ENCODE results near the gene COASY.
"Not testable (repeated sequence)": the region's sequence is repeated elsewhere in the genome, so short reads cannot be mapped to it uniquely, and the experiment has no call there.

Gene COASY

GRCh38 chr17:42548993-42549755 lies 12.8 kb upstream of the COASY start:
- Mint-ChIP-seq H3K9me3 (no peaks in the 10 kb centered on the region), H3K4me3 (peak overlapping the region; percentile 31 to 38), H3K27me3 (no peaks in the 10 kb centered on the region), H3K36me3 (ENCODE audit: insufficient read depth) (peaks cover 3% of the 10 kb centered on the region), H3K4me1 (ENCODE audit: low read depth in 2 of 2) (peaks cover 22 to 26% of the 10 kb centered on the region in 2 donors), H3K27ac (peak overlapping the region in 1 of 2 donors; percentile 38)
- DNase-seq: no peak
- ATAC-seq (replicated peaks): no peak

DNA sequence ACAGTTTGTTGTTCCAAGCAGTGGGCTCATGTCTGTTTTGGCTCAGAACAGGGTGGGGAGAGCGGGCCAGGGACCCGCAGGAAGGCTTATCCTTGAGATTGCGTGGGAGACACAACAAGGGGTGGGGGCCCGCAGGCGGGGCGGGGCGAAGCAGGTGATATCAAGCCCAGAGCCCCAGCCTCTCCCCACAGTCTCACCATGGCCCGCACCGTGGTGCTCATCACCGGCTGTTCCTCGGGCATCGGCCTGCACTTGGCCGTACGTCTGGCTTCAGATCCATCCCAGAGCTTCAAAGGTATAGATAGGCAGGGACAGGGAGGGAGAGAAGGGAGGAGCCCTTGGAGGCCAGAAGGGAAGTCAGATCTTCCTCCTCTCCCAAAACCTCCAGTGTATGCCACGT lies 9.2 kb upstream of the COASY start, which contains the start of gene HSD17B1:
TSS of gene HSD17B1 (plus strand) at position 188 of the 400 bp plus-strand sequence. CDS start at position 199, 11 bp downstream.
- not testable (repeated sequence) for H3K27me3 Mint-ChIP-seq; H3K36me3 Mint-ChIP-seq (ENCODE audit: insufficient read depth); DNase-seq; ATAC-seq (replicated peaks); H3K9me3 Mint-ChIP-seq
- H3K4me3 Mint-ChIP-seq: peak within 1 kb of the TSS; percentile 89 to 91
- H3K27ac Mint-ChIP-seq: peak within 1 kb of the TSS; percentile 92 to 93
- H3K4me1 Mint-ChIP-seq (ENCODE audit: low read depth in 2 of 2): peaks cover 26 to 31% of the 10 kb centered on the region in 2 donors

- Mint-ChIP-seq H3K4me1 (ENCODE audit: low read depth in 2 of 2) (peaks cover 25 to 31% of the 10 kb centered on the region in 2 donors), H3K4me3 (peak overlapping the region; percentile 89 to 91), H3K27me3 (no peaks in the 10 kb centered on the region), H3K9me3 (no peaks in the 10 kb centered on the region), H3K27ac (peak overlapping the region; percentile 91 to 93), H3K36me3 (ENCODE audit: insufficient read depth) (no peaks in the 10 kb centered on the region)
- ATAC-seq (replicated peaks) (no peak), DNase-seq (no peak)
These were observed 8.7 kb upstream of the COASY start for GRCh38 chr17:42553161-42553818.

GRCh38 chr17:42553866-42554249 lies 8.1 kb upstream of the COASY start:
- H3K4me3 Mint-ChIP-seq: peak overlapping the region; percentile 89 to 91
- H3K4me1 Mint-ChIP-seq (ENCODE audit: low read depth in 2 of 2): peaks cover 24 to 31% of the 10 kb centered on the region in 2 donors
- peak overlapping the region; percentile 92 to 93 for H3K27ac Mint-ChIP-seq
- H3K36me3 Mint-ChIP-seq (ENCODE audit: insufficient read depth): no peaks in the 10 kb centered on the region
- no peaks in the 10 kb centered on the region for H3K9me3 Mint-ChIP-seq
- ATAC-seq (replicated peaks) (peak; percentile 11), DNase-seq (no peak)
- no peaks in the 10 kb centered on the region for H3K27me3 Mint-ChIP-seq

DNA sequence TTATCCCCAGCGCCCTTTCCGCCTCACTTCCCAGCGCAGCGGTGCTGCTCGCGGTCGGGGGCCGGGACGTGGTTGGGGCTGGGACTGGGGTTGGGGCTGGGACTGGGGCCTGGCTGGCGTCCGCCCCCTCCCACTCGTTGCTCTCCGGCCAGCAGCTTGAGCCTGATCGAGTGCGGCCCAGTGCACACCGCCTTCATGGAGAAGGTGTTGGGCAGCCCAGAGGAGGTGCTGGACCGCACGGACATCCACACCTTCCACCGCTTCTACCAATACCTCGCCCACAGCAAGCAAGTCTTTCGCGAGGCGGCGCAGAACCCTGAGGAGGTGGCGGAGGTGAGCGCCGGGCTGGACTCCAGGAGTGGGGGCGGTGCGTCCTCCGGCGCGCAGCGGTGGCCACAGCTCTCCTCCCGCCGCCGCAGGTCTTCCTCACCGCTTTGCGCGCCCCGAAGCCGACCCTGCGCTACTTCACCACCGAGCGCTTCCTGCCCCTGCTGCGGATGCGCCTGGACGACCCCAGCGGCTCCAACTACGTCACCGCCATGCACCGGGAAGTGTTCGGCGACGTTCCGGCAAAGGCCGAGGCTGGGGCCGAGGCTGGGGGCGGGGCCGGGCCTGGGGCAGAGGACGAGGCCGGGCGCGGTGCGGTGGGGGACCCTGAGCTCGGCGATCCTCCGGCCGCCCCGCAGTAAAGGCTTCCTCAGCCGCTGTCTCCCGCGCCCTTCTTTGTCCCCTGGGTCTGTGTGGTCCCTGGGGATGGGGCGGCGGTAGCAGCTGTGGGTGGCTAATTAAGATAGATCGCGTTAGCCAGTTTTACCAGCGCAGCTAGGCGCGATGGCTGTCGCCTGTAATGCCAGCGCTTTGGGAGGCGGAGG lies 7.5 kb upstream of the COASY start:
- no peaks in the 10 kb centered on the region for H3K36me3 Mint-ChIP-seq (ENCODE audit: insufficient read depth)
- H3K4me3 Mint-ChIP-seq: peak overlapping the region; percentile 89 to 91
- DNase-seq (peak; percentile 66 to 68 (median 67)), ATAC-seq (replicated peaks) (peak; percentile 90)
- no peaks in the 10 kb centered on the region for H3K9me3 Mint-ChIP-seq
- no peaks in the 10 kb centered on the region for H3K27me3 Mint-ChIP-seq
- H3K4me1 Mint-ChIP-seq (ENCODE audit: low read depth in 2 of 2): peaks cover 20 to 27% of the 10 kb centered on the region in 2 donors
- peak overlapping the region; percentile 92 to 93 for H3K27ac Mint-ChIP-seq

GRCh38 chr17:42555122-42555622 lies 6.8 kb upstream of the COASY start:
- H3K4me3 Mint-ChIP-seq: peak overlapping the region; percentile 89 to 91
- H3K36me3 Mint-ChIP-seq (ENCODE audit: insufficient read depth): no peaks in the 10 kb centered on the region
- DNase-seq (no peak), ATAC-seq (replicated peaks) (peak; percentile 2)
- H3K27ac Mint-ChIP-seq: peak overlapping the region; percentile 92 to 93
- peaks cover 21 to 27% of the 10 kb centered on the region in 2 donors for H3K4me1 Mint-ChIP-seq (ENCODE audit: low read depth in 2 of 2)
- H3K9me3 Mint-ChIP-seq: no peaks in the 10 kb centered on the region
- no peaks in the 10 kb centered on the region for H3K27me3 Mint-ChIP-seq

DNA sequence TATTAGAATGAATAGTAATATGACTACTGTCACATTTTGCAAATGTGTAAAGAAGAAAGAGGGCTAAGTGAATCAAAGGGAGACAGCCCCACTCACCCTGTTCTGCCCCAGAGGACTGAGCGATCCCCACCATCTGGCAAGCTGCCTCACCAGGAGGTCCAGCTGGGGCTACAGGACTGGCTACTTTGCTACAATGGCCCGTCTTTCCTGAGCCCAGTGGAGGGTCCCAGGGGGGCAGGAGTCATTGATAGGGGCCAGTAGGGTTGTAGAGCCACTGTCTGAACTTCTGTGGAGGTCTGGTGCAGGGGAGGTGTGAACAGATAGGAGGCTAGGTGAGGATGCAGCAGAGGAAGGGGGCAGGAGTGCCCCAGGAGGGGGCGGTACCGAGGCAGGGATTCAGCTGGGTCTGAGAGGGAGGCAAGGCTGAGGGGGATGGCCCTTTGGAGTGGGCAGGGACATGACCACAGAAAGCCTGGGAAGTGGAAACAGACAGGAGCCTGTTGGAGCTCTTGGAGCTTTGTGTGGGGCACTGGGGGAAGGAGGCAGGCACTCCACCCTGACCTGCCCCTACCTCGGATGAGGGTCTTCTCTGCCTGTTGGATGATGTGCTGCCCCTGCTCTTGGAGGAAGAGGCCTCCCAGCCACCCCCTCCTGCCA lies 5.9 kb upstream of the COASY start:
- DNase-seq; H3K9me3 Mint-ChIP-seq; H3K27me3 Mint-ChIP-seq; ATAC-seq (replicated peaks); H3K36me3 Mint-ChIP-seq (ENCODE audit: insufficient read depth): not testable (repeated sequence)
- peak overlapping the region in 1 of 2 donors; percentile 91 for H3K4me3 Mint-ChIP-seq
- H3K27ac Mint-ChIP-seq: peak overlapping the region; percentile 92 to 93
- peaks cover 20 to 23% of the 10 kb centered on the region in 2 donors for H3K4me1 Mint-ChIP-seq (ENCODE audit: low read depth in 2 of 2)

- Mint-ChIP-seq H3K27ac (no peak overlapping the region), H3K36me3 (ENCODE audit: insufficient read depth) (peaks cover 22% of the 10 kb centered on the region), H3K4me1 (ENCODE audit: low read depth in 2 of 2) (peaks cover 26 to 31% of the 10 kb centered on the region in 2 donors), H3K9me3 (no peaks in the 10 kb centered on the region), H3K27me3 (no peaks in the 10 kb centered on the region), H3K4me3 (no peak overlapping the region)
- DNase-seq (no peak), ATAC-seq (replicated peaks) (no peak)
These were observed 2.9 kb upstream of the COASY start for GRCh38 chr17:42559075-42559474.

- H3K4me3 Mint-ChIP-seq: peak overlapping the region in 1 of 2 donors; percentile 52
These were observed 1.7 kb upstream of the COASY start for GRCh38 chr17:42560246-42560645.

GRCh38 chr17:42562388-42563142 lies 617 bp downstream of the COASY start:
- peak overlapping the region; percentile 91 to 92 for H3K27ac Mint-ChIP-seq
- H3K4me1 Mint-ChIP-seq (ENCODE audit: low read depth in 2 of 2): peaks cover 32 to 34% of the 10 kb centered on the region in 2 donors
- peaks cover 48% of the 10 kb centered on the region for H3K36me3 Mint-ChIP-seq (ENCODE audit: insufficient read depth)
- ATAC-seq (replicated peaks) (no peak), DNase-seq (no peak)
- H3K4me3 Mint-ChIP-seq: peak overlapping the region; percentile 90
- no peaks in the 10 kb centered on the region for H3K9me3 Mint-ChIP-seq
- no peaks in the 10 kb centered on the region for H3K27me3 Mint-ChIP-seq

More at GRCh38 chr17:42560246-42560645, 1.7 kb upstream of the COASY start:
- ATAC-seq (replicated peaks) (no peak), DNase-seq (no peak)
- peaks cover 22 to 25% of the 10 kb centered on the region in 2 donors for H3K4me1 Mint-ChIP-seq (ENCODE audit: low read depth in 2 of 2)
- peaks cover 26% of the 10 kb centered on the region for H3K36me3 Mint-ChIP-seq (ENCODE audit: insufficient read depth)
- H3K27ac Mint-ChIP-seq: no peak overlapping the region
- H3K9me3 Mint-ChIP-seq: no peaks in the 10 kb centered on the region
- no peaks in the 10 kb centered on the region for H3K27me3 Mint-ChIP-seq

GRCh38 chr17:42563143-42563509 lies 1.2 kb downstream of the COASY start:
- ATAC-seq (replicated peaks) (no peak), DNase-seq (no peak)
- Mint-ChIP-seq H3K27ac (peak overlapping the region in 1 of 2 donors; percentile 92), H3K36me3 (ENCODE audit: insufficient read depth) (peaks cover 54% of the 10 kb centered on the region), H3K9me3 (no peaks in the 10 kb centered on the region), H3K27me3 (no peaks in the 10 kb centered on the region), H3K4me3 (peak overlapping the region; percentile 90), H3K4me1 (ENCODE audit: low read depth in 2 of 2) (peaks cover 36 to 38% of the 10 kb centered on the region in 2 donors)

GRCh38 chr17:42563543-42563942 lies 1.6 kb downstream of the COASY start:
- H3K9me3 Mint-ChIP-seq: no peaks in the 10 kb centered on the region
- H3K27ac Mint-ChIP-seq: peak overlapping the region in 1 of 2 donors; percentile 92
- peaks cover 55% of the 10 kb centered on the region for H3K36me3 Mint-ChIP-seq (ENCODE audit: insufficient read depth)
- ATAC-seq (replicated peaks) (no peak), DNase-seq (no peak)
- H3K27me3 Mint-ChIP-seq: no peaks in the 10 kb centered on the region
- peaks cover 38 to 39% of the 10 kb centered on the region in 2 donors for H3K4me1 Mint-ChIP-seq (ENCODE audit: low read depth in 2 of 2)
- peak overlapping the region; percentile 62 to 90 for H3K4me3 Mint-ChIP-seq
